HEK293 (cell line): Measurements from ENCODE around the gene TCF3.

Experiments used
- CTCF ChIA-PET: fragments of 350-600 bp; formaldehyde crosslinking; extraction: SDS; loops from one replicate; lab custom pipeline; 2021; ENCODE audit warnings: antibody characterized with exemption; lab: Yijun Ruan, JAX
- POLR2A ChIA-PET: fragments of 300-600 bp; formaldehyde crosslinking; extraction: SDS; loops from one replicate; lab custom pipeline; 2020; ENCODE audit warnings: antibody characterized with exemption, inconsistent platforms; lab: Yijun Ruan, JAX
- H3K27ac ChIP-seq: fragments of 200-500 bp; sonication (Bioruptor generic); 2 replicates; pipeline ENCODE4 v1.5.1; 2014; ENCODE audit warnings: low read depth, low read length, control low read depth, inconsistent platforms; ENCODE audit errors: extremely low read depth
- H3K36me3 ChIP-seq, 2 experiments: fragments of 200-500 bp in 1 of 2; sonication (Bioruptor generic) in 1 of 2; 1 replicate in 1 of 2; 2 replicates in 1 of 2; pipeline ENCODE4 v1.5.1; 2014 to 2017; ENCODE audit warnings: inconsistent platforms in 2 of 2, low read length in 2 of 2; ENCODE audit not compliant: control insufficient read depth in 2 of 2, insufficient read depth in 1 of 2
- H3K4me1 ChIP-seq: fragments of 200-500 bp; sonication (Bioruptor generic); 2 replicates; pipeline ENCODE4 v1.5.1; 2014; ENCODE audit warnings: mild to moderate bottlenecking, low read length, inconsistent platforms; ENCODE audit not compliant: control insufficient read depth, insufficient read depth
- H3K4me3 ChIP-seq: 2 replicates; pipeline ENCODE4 v1.5.1; 2011; ENCODE audit warnings: low read depth, mild to moderate bottlenecking, control low read depth, low read length, moderate library complexity
- H3K9me3 ChIP-seq: fragments of 200-500 bp; sonication (Bioruptor generic); 2 replicates; pipeline ENCODE4 v1.5.1; 2014; ENCODE audit warnings: low read depth, low read length, inconsistent platforms; ENCODE audit not compliant: control insufficient read depth, insufficient read depth
- HOXC10 ChIP-seq: sonication (generic); formaldehyde crosslinking; IDR thresholded peaks from 2 replicates; pipeline ENCODE4 v1.8.1; 2023; ENCODE audit warnings: mild to moderate bottlenecking, missing genetic modification reagents
- KLF16 ChIP-seq: fragments of 450-650 bp; formaldehyde crosslinking; IDR thresholded peaks from 2 replicates; pipeline ENCODE4 v1.5.1; 2017; ENCODE audit warnings: missing biosample characterization, missing genetic modification characterization
- MZF1 ChIP-seq: fragments of 450-650 bp; formaldehyde crosslinking; IDR thresholded peaks from 2 replicates; pipeline ENCODE4 v1.5.1; 2017; ENCODE audit warnings: missing biosample characterization, missing genetic modification characterization, borderline replicate concordance
- ZBTB20 ChIP-seq: fragments of 450-650 bp; formaldehyde crosslinking; IDR thresholded peaks from 2 replicates; pipeline ENCODE4 v1.5.1; 2016; ENCODE audit warnings: missing biosample characterization, missing genetic modification characterization
- ZNF157 ChIP-seq: fragments of 450-650 bp; formaldehyde crosslinking; IDR thresholded peaks from 2 replicates; pipeline ENCODE4 v1.5.1; 2016; ENCODE audit warnings: missing biosample characterization, missing genetic modification characterization
- ZNF211 ChIP-seq: fragments of 450-650 bp; formaldehyde crosslinking; IDR thresholded peaks from 2 replicates; pipeline ENCODE4 v1.5.1; 2016; ENCODE audit warnings: low read depth, missing biosample characterization, missing genetic modification characterization
- ZNF239 ChIP-seq: fragments of 450-650 bp; formaldehyde crosslinking; IDR thresholded peaks from 2 replicates; pipeline ENCODE4 v1.5.1; 2016; ENCODE audit warnings: missing biosample characterization, missing genetic modification characterization
- ZNF302 ChIP-seq: fragments of 450-650 bp; formaldehyde crosslinking; IDR thresholded peaks from 2 replicates; pipeline ENCODE4 v1.5.1; 2016; ENCODE audit warnings: missing biosample characterization, missing genetic modification characterization, low read depth
- ZNF335 ChIP-seq: fragments of 450-650 bp; formaldehyde crosslinking; conservative IDR thresholded peaks from 2 replicates; pipeline ENCODE4 v1.5.1; 2016; ENCODE audit warnings: missing biosample characterization, missing genetic modification characterization
- ZNF600 ChIP-seq: fragments of 450-650 bp; formaldehyde crosslinking; IDR thresholded peaks from 2 replicates; pipeline ENCODE4 v1.5.1; 2016; ENCODE audit warnings: missing biosample characterization, missing genetic modification characterization
- TF ChIP-seq, protein P1 (sequence below): fragments of 450-650 bp; formaldehyde crosslinking; IDR thresholded peaks from 2 replicates; pipeline ENCODE4 v1.5.1; 2017; ENCODE audit warnings: missing biosample characterization, mild to moderate bottlenecking, missing genetic modification characterization, moderate library complexity
- TF ChIP-seq, protein P2 (sequence below): fragments of 450-650 bp; formaldehyde crosslinking; IDR thresholded peaks from 2 replicates; pipeline ENCODE4 v1.5.1; 2016; ENCODE audit warnings: missing biosample characterization, missing genetic modification characterization
- TF ChIP-seq, protein P3 (sequence below): fragments of 450-650 bp; formaldehyde crosslinking; IDR thresholded peaks from 2 replicates; pipeline ENCODE4 v1.5.1; 2016; ENCODE audit warnings: missing biosample characterization, missing genetic modification characterization
- TF ChIP-seq, protein P4 (sequence below): fragments of 450-650 bp; formaldehyde crosslinking; IDR thresholded peaks from 2 replicates; pipeline ENCODE4 v1.5.1; 2017; ENCODE audit warnings: missing biosample characterization, missing genetic modification characterization
- TF ChIP-seq, protein P5 (sequence below): fragments of 450-650 bp; formaldehyde crosslinking; IDR thresholded peaks from 2 replicates; pipeline ENCODE4 v1.5.1; 2016; ENCODE audit warnings: missing biosample characterization, missing genetic modification characterization

The TCF3 gene

DNA sequence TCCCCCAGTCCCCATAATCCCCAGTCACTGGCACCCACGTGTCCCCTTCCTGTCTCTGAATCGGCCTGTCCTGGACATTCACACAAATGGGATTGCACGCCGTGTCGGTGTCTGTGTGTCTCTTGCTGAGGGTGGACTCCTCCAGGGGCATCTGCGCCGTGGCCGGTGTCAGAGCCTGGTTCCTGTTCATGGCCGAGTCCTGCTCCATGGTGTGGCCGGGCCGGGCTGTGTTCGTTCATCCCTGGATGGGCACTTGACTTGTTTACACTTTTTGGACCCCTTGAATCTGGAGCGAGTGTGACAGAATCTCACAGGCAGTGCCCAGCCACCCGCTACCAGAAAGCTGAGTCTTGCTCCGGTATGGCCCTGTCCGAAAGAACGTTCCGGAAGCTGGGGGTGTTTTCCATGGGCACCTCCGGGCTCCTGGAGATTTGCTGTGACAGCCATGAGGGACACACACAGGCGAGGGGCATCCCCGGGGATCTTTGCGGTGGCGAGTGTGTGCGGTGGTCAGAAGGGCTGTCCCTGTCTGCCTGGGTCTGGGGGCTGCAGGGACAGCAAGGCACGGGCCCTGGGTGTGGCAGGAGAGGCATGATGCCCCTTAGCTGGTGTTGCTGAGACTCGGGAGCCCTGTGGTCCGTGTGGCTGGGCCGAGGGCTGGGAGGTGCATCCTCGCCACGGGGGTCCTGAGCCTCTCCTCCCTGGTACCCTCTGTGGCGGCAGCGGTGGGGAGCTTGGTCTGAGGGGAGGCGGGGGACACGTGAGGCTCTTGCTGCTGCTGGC is 77.9 kb downstream of the TCF3 start:
- TF ChIP-seq ZNF600 (tag by site-specific recombination) (peak; percentile 43; the same call in 1 of the 2 replicates), ZNF239 (tag by site-specific recombination) (no peak)
- ChIA-PET POLR2A (interaction anchor here (0.6 to 2.6 kb wide), 3 partner anchors 12 to 1469 kb away, joined by 3 to 8 read pairs (median 4); partner anchors contain the start of gene MBD3), CTCF (no interaction called here)
- Histone ChIP-seq H3K4me3 (no peak overlapping the region), H3K36me3 (peaks cover 3 to 29% of the 10 kb centered on the region in 2 experiments), H3K4me1 (no peaks in the 10 kb centered on the region), H3K9me3 (no peaks in the 10 kb centered on the region), H3K27ac (no peak overlapping the region)

DNA sequence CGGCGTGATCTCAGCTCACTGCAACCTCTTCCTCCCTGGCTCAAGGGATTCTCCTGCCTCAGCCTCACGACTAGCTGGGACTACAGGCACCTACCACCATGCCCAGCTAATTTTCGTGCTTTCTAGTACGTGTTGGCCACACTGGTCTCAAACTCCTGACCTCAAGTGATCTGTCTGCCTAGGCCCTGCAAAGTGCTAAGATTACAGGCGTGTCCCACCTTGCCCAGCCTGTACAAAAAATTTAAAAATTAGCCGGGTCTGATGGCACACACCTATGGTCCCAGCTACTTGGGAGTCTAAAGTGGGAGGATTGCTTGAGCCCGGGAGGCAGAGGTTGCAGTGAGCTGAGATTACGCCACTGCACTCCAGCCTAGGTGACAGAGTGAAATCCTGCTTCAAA is 79.6 kb downstream of the TCF3 start:
- Histone ChIP-seq H3K4me3 (no peak overlapping the region), H3K27ac (no peak overlapping the region), H3K4me1 (no peaks in the 10 kb centered on the region), H3K9me3 (no peaks in the 10 kb centered on the region), H3K36me3 (peaks cover 0 to 14% of the 10 kb centered on the region in 2 experiments; a peak in 1 of 3 replicates)
- CTCF ChIA-PET, result interaction anchor here (0.6 to 1.5 kb wide), 2 partner anchors 26 to 31 kb away, joined by 3 to 9 read pairs; no protein-coding TSS in a partner anchor
- TF ChIP-seq, protein P1, sequence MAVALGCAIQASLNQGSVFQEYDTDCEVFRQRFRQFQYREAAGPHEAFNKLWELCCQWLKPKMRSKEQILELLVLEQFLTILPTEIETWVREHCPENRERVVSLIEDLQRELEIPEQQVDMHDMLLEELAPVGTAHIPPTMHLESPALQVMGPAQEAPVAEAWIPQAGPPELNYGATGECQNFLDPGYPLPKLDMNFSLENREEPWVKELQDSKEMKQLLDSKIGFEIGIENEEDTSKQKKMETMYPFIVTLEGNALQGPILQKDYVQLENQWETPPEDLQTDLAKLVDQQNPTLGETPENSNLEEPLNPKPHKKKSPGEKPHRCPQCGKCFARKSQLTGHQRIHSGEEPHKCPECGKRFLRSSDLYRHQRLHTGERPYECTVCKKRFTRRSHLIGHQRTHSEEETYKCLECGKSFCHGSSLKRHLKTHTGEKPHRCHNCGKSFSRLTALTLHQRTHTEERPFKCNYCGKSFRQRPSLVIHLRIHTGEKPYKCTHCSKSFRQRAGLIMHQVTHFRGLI, result peak; percentile 64
- TF ChIP-seq ZNF335 (tag by site-specific recombination), result no peak
- POLR2A ChIA-PET, result interaction anchor here (0.6 to 1.3 kb wide), 3 partner anchors 11 to 14 kb away, joined by 3 read pairs; no protein-coding TSS in a partner anchor

DNA sequence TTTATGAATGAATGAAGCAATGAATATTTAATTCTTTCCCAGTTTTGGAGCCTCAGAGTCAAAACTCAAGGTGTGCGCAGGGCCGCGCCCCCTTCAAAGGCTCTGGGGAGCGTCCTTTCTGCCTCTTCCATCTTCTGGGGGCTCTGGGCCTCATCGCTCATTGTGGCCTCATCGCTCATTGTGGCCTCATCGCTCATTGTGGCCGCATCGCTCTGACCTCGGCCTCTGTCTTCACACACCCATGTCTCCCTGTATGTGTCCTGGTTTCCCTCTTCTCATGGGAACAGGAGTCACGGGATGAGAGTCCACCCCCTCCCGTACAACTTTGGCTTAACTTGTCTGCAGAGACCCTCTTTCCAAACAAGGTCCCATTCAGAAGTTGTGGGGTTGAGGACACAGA is 81.1 kb downstream of the TCF3 start:
- CTCF ChIA-PET, result no interaction called here
- Histone ChIP-seq H3K4me3 (no peak overlapping the region), H3K27ac (no peak overlapping the region), H3K4me1 (no peaks in the 10 kb centered on the region), H3K9me3 (no peaks in the 10 kb centered on the region), H3K36me3 (no peaks in the 10 kb centered on the region)
- POLR2A ChIA-PET, result interaction anchor here (1.3 kb wide), 1 partner anchor 16 kb away, joined by 3 read pairs; no protein-coding TSS in a partner anchor
- TF ChIP-seq ZNF211 (tag by site-specific recombination) (no peak), ZBTB20 (tag by site-specific recombination) (no peak), ZNF157 (no peak), ZNF302 (tag by site-specific recombination) (no peak), HOXC10 (no peak), MZF1 (no peak), KLF16 (tag by site-specific recombination) (no peak)
- TF ChIP-seq, protein P2, sequence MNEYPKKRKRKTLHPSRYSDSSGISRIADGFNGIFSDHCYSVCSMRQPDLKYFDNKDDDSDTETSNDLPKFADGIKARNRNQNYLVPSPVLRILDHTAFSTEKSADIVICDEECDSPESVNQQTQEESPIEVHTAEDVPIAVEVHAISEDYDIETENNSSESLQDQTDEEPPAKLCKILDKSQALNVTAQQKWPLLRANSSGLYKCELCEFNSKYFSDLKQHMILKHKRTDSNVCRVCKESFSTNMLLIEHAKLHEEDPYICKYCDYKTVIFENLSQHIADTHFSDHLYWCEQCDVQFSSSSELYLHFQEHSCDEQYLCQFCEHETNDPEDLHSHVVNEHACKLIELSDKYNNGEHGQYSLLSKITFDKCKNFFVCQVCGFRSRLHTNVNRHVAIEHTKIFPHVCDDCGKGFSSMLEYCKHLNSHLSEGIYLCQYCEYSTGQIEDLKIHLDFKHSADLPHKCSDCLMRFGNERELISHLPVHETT (tag by site-specific recombination), result no peak
- TF ChIP-seq, protein P3, sequence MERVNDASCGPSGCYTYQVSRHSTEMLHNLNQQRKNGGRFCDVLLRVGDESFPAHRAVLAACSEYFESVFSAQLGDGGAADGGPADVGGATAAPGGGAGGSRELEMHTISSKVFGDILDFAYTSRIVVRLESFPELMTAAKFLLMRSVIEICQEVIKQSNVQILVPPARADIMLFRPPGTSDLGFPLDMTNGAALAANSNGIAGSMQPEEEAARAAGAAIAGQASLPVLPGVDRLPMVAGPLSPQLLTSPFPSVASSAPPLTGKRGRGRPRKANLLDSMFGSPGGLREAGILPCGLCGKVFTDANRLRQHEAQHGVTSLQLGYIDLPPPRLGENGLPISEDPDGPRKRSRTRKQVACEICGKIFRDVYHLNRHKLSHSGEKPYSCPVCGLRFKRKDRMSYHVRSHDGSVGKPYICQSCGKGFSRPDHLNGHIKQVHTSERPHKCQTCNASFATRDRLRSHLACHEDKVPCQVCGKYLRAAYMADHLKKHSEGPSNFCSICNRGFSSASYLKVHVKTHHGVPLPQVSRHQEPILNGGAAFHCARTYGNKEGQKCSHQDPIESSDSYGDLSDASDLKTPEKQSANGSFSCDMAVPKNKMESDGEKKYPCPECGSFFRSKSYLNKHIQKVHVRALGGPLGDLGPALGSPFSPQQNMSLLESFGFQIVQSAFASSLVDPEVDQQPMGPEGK (tag by site-specific recombination), result no peak
- TF ChIP-seq, protein P4, sequence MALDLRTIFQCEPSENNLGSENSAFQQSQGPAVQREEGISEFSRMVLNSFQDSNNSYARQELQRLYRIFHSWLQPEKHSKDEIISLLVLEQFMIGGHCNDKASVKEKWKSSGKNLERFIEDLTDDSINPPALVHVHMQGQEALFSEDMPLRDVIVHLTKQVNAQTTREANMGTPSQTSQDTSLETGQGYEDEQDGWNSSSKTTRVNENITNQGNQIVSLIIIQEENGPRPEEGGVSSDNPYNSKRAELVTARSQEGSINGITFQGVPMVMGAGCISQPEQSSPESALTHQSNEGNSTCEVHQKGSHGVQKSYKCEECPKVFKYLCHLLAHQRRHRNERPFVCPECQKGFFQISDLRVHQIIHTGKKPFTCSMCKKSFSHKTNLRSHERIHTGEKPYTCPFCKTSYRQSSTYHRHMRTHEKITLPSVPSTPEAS (tag by site-specific recombination), result no peak
- TF ChIP-seq, protein P5, sequence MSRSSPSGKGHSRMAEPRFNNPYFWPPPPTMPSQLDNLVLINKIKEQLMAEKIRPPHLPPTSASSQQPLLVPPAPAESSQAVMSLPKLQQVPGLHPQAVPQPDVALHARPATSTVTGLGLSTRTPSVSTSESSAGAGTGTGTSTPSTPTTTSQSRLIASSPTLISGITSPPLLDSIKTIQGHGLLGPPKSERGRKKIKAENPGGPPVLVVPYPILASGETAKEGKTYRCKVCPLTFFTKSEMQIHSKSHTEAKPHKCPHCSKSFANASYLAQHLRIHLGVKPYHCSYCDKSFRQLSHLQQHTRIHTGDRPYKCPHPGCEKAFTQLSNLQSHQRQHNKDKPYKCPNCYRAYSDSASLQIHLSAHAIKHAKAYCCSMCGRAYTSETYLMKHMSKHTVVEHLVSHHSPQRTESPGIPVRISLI, result no peak
